Activated CD8-positive, alpha-beta memory T cell treated with anti-CD3 and anti-CD28 coated beads, Interleukin-2, amount 50 U/mL, for 48 hours (primary cell): ENCODE results near the gene MLC1.

Source experiments
- DNase-seq: peaks from one replicate; pipeline ENCODE4 v3.0.0-alpha.2; 2020

MLC1 gene

DNA sequence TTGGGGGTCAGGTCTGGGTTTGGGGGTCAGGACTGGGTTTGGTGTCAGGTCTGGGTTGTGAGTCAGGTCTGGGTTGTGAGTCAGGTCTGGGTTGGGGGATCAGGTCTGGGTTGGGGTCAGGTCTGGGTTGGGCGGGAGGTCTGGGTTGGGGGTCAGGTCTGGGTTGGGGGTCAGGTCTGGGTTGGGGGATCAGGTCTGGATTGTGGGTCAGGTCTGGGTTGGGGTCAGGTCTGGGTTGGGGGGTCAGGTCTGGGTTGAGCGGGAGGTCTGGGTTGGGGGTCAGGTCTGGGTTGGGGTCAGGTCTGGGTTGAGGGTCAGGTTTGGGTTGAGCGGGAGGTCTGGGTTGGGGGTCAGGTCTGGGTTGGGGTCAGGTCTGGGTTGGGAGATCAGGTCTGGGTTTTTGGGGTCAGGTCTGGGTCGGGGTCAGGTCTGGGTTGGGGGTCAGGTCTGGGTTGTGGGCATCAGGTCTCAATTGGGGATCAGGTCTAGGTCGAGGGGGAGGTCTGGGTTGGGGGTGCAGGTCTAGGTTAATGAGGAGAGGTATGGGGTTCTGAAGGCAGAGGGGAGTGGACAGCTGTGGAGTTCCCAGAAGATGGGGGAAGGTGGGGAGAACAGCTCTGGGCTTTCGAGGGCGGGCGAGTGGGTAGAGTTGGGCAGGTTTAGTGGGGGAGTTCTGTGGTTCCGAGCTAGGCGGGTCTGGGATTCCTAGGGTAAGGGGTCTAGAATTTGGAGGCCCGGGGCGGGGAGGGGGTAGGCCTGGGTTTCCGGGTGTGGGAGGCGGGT lies 27.8 kb downstream of the MLC1 start:
- no peak for DNase-seq

- no peak for DNase-seq
Observed at GRCh38 chr22:50056214-50056972, 28.8 kb downstream of the MLC1 start.

DNA sequence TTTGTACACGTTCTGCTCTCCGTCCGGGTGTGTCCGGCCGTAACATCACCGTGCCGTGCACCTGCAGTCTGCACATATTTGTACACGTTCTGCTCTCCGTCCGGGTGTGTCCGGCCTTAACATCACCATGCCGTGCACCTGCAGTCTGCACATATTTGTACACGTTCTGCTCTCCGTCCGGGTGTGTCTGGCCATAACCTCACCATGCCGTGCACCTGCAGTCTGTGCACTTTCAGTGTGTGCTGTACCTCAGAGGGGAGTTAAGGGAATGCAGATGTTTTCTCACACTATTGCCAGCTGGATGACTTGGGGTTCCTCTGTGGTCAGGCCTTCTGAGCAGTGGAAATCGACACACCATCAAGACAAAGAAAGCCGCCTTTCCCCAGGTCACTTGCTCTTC lies 31.4 kb downstream of the MLC1 start:
- DNase-seq, result no peak

GRCh38 chr22:50051930-50052329 lies 33.3 kb downstream of the MLC1 start:
- DNase-seq, result no peak

DNA sequence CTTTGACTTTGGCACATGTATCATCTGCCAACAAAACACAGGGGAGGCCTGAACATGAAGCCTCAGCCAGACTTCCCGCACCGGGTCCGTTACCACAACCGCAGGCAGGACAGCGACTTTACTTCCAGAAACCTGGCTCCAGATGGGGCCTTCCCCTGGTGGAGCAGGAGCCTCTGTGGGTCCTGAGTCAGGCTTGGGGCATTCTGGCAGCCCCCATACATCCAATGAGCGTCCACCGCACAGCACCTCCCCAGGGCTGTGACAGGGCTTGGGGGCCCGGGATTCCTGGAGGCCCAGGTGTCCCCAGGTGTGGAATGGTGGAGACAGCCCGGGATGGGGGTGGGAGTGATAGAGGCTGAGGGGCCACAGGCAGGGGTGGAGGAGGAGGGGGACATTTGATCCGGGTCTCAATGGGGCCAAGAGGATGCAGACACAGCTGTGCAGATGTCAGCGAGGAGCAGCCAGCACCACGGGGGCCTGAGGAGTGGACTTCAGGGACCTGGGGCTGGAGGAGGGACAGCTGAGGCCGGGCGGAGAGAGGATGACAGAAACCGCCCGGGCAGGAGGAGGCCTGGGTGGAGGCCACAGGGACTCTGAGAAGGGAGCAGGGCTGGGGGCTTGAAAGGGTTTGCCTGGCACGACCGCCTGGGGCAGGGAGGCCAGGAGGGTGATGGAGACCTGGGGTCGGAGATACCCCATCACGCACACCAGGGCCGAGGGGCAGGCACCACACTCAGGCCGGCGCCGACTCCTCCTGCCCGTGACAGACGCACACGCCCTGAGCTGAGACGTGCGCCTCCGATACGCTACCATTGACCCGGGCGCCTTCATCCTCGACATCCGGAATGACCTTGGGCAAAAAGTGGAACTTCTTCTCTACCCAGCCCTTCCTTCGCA lies 35.7 kb downstream of the MLC1 start:
- no peak for DNase-seq

DNA sequence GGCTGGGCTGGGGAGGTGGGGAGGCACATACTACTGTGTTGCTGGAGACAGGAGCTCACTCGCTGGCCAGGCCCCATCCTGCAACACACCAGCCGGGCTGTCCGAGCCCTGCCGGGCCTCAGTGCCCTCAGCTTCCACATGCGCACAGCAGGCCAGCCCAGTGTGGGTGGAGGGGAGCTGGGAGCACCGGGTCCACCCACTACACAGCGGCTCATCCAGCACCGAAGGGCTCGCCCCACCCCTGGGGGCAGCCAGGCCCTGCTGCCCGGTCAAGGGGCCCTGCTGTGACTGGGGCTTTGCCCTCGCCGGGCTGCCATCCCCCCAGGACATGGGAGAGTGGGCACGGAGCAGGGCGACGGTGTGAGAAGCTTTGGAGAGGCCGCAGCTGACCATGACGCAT lies 36.4 kb downstream of the MLC1 start:
- no peak for DNase-seq

GRCh38 chr22:50048061-50048765 lies 37.0 kb downstream of the MLC1 start:
- no peak for DNase-seq

GRCh38 chr22:50047346-50047745 lies 37.9 kb downstream of the MLC1 start:
- DNase-seq, result no peak

- no peak for DNase-seq
Observed at GRCh38 chr22:50046481-50047245, 38.6 kb downstream of the MLC1 start.

DNA sequence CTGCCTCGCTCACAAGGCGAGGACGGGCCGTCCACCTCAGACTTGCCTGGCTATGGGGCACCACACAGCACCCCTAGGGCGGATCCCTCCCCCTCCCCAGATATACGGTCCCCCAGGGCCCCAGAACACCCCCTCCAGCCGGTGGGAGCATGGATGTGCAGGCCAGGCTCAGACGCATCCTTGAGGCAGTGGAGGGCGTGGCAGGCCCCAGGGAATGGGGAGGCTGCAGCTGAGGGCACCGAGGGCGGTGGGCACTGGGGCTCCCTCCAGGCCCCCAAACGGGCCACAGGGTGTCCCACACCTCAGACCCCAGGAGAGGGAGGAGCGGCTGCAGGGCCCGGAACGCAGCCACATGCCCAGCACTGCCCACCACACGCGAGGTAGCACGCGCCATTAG lies 39.2 kb downstream of the MLC1 start:
- no peak for DNase-seq

GRCh38 chr22:50045211-50046018 lies 39.8 kb downstream of the MLC1 start:
- DNase-seq, result no peak

GRCh38 chr22:50044485-50045118 lies 40.6 kb downstream of the MLC1 start:
- DNase-seq, result no peak

DNA sequence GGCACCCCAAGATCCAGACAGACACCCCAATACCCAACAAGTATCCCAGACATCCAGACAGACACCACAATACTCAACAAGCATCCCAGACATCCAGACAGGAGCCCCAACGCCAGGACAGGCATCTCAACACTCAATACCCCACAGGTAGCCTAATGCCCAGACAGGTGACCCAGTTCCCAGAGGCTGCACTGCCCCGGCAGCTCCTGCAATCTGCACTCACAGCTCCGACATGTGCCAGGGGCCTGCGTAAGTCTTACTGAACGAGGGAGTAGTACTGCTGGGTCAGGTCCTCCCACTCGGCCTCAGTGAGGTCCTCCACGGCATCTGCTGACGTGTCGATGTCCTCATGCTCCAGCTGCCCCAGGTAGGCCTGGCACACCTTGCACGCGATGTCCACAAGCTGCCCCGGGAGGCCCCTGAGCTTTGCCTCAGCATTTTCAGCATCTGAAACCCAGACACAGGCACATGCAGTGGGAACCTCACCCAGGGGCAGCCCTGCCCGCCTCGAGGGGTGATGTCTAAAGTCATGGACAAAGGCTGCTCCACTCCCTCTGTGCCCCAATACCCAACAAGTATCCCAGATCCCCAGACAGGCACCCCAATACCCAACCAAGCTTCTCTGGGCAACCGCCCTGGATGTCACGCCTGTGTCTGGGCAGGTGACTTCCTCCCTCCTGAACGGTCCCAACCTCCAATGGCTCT lies 43.7 kb downstream of the MLC1 start:
- no peak for DNase-seq

- no peak for DNase-seq
Observed at GRCh38 chr22:50040717-50041116, 44.5 kb downstream of the MLC1 start.

GRCh38 chr22:50039669-50040443 lies 45.4 kb downstream of the MLC1 start:
- DNase-seq, result no peak

- DNase-seq, result no peak
Observed at GRCh38 chr22:50035976-50036724, 49.1 kb downstream of the MLC1 start.

GRCh38 chr22:50035131-50035881 lies 49.9 kb downstream of the MLC1 start:
- no peak for DNase-seq
